ENCODE results near the gene CCDC85B. TPM values are rescaled to one million over a fixed set of nuclear protein-coding genes. Genes with fewer than 3 reads are reported as not detected.
"Not testable (repeated sequence)": the region's sequence is repeated elsewhere in the genome, so short reads cannot be mapped to it uniquely, and the experiment has no call there.

The CCDC85B gene
- 100 to 1,000 TPM in 1 of 2 donors, 10 to 100 TPM in 1; 75.8 to 100 TPM for total RNA-seq

GRCh38 chr11:65890324-65891218 is at the start of gene CCDC85B:
Gene CCDC85B, plus strand, starts transcription at chr11:65890673. Its CDS starts 111 bp downstream, at chr11:65890784.
- H3K27me3 ChIP-seq (replicated peaks; ENCODE audit: insufficient read depth), result no peaks in the 10 kb centered on the region
- peak within 1 kb of the TSS; percentile 76 for H3K4me3 ChIP-seq
- peak; percentile 13 for TF ChIP-seq CTCF (IDR thresholded peaks at IDR 0.05)
- H3K9me3 ChIP-seq, result no peaks in the 10 kb centered on the region
- peak within 1 kb of the TSS; percentile 93 to 100 for H3K27ac ChIP-seq
- no peaks in the 10 kb centered on the region for H3K36me3 ChIP-seq
- ATAC-seq (ENCODE audit: insufficient number of reproducible peaks, low FRiP score, low read depth) (peak; percentile 59), DNase-seq (ENCODE audit: low spot score) (peak; percentile 95)
- peaks cover 25 to 67% of the 10 kb centered on the region in 2 donors for H3K4me1 ChIP-seq (ENCODE audit: control insufficient read depth in 1 of 2, low read depth in 2 of 2)

GRCh38 chr11:65842144-65842543 is 48.3 kb upstream of the CCDC85B start:
- Histone ChIP-seq H3K27ac (no peak overlapping the region), H3K4me1 (ENCODE audit: control insufficient read depth in 1 of 2, low read depth in 2 of 2) (no peaks in the 10 kb centered on the region), H3K9me3 (no peaks in the 10 kb centered on the region), H3K4me3 (no peak overlapping the region), H3K36me3 (no peaks in the 10 kb centered on the region), H3K27me3 (replicated peaks; ENCODE audit: insufficient read depth) (no peaks in the 10 kb centered on the region)
- ATAC-seq (ENCODE audit: insufficient number of reproducible peaks, low FRiP score, low read depth), result no peak
- no peak for DNase-seq (ENCODE audit: low spot score)
- no peak for TF ChIP-seq CTCF (IDR thresholded peaks at IDR 0.05)

- no peak overlapping the region for H3K4me3 ChIP-seq
- H3K27ac ChIP-seq, result no peak overlapping the region
- no peak for TF ChIP-seq CTCF (IDR thresholded peaks at IDR 0.05)
- DNase-seq (ENCODE audit: low spot score) (no peak), ATAC-seq (ENCODE audit: insufficient number of reproducible peaks, low FRiP score, low read depth) (no peak)
- no peaks in the 10 kb centered on the region for H3K27me3 ChIP-seq (replicated peaks; ENCODE audit: insufficient read depth)
- H3K36me3 ChIP-seq, result no peaks in the 10 kb centered on the region
- H3K4me1 ChIP-seq (ENCODE audit: control insufficient read depth in 1 of 2, low read depth in 2 of 2), result no peaks in the 10 kb centered on the region
- no peaks in the 10 kb centered on the region for H3K9me3 ChIP-seq
Observed at GRCh38 chr11:65843811-65844210, 46.7 kb upstream of the CCDC85B start.

- no peak for ATAC-seq (ENCODE audit: insufficient number of reproducible peaks, low FRiP score, low read depth)
- no peak for DNase-seq (ENCODE audit: low spot score)
- H3K27me3 ChIP-seq (replicated peaks; ENCODE audit: insufficient read depth), result no peaks in the 10 kb centered on the region
- H3K4me3 ChIP-seq, result no peak overlapping the region
- TF ChIP-seq CTCF (IDR thresholded peaks at IDR 0.05), result no peak
- no peak overlapping the region for H3K27ac ChIP-seq
- H3K9me3 ChIP-seq, result no peaks in the 10 kb centered on the region
- no peaks in the 10 kb centered on the region for H3K4me1 ChIP-seq (ENCODE audit: control insufficient read depth in 1 of 2, low read depth in 2 of 2)
- H3K36me3 ChIP-seq, result no peaks in the 10 kb centered on the region
Observed at GRCh38 chr11:65844231-65844872, 46.1 kb upstream of the CCDC85B start.

GRCh38 chr11:65847746-65848145 is 42.7 kb upstream of the CCDC85B start:
- H3K4me3 ChIP-seq, result no peak overlapping the region
- TF ChIP-seq CTCF (IDR thresholded peaks at IDR 0.05), result no peak

GRCh38 chr11:65848693-65849092 is 41.8 kb upstream of the CCDC85B start:
- not testable (repeated sequence) for H3K27me3 ChIP-seq (replicated peaks; ENCODE audit: insufficient read depth); H3K4me3 ChIP-seq; DNase-seq (ENCODE audit: low spot score); H3K27ac ChIP-seq; H3K4me1 ChIP-seq (ENCODE audit: control insufficient read depth in 1 of 2, low read depth in 2 of 2); ATAC-seq (ENCODE audit: insufficient number of reproducible peaks, low FRiP score, low read depth); H3K9me3 ChIP-seq
- peaks cover 30% of the 10 kb centered on the region for H3K36me3 ChIP-seq

More at GRCh38 chr11:65847746-65848145, 42.7 kb upstream of the CCDC85B start:
- DNase-seq (ENCODE audit: low spot score) (no peak), ATAC-seq (ENCODE audit: insufficient number of reproducible peaks, low FRiP score, low read depth) (no peak)
- Histone ChIP-seq H3K27ac (no peak overlapping the region), H3K4me1 (ENCODE audit: control insufficient read depth in 1 of 2, low read depth in 2 of 2) (no peaks in the 10 kb centered on the region), H3K9me3 (no peaks in the 10 kb centered on the region), H3K36me3 (peaks cover 21% of the 10 kb centered on the region), H3K27me3 (replicated peaks; ENCODE audit: insufficient read depth) (no peaks in the 10 kb centered on the region)

Data from thoracic aorta (tissue), 2 donors.